Nucleus accumbens (tissue), 56 donors: ENCODE data around the gene KCNQ1.

Experiments
- DNase-seq, 56 donors: peaks; one replicate each; lab custom pipeline; 2025; lab: John Stamatoyannopoulos, UW

Gene KCNQ1

GRCh38 chr11:2518111-2518982, 73.5 kb downstream of the KCNQ1 start:
- DNase-seq: no peak

- DNase-seq: no peak
These were observed 74.2 kb downstream of the KCNQ1 start for GRCh38 chr11:2518983-2519340.

- DNase-seq: no peak
These were observed 74.7 kb downstream of the KCNQ1 start for GRCh38 chr11:2519517-2519861.

DNA sequence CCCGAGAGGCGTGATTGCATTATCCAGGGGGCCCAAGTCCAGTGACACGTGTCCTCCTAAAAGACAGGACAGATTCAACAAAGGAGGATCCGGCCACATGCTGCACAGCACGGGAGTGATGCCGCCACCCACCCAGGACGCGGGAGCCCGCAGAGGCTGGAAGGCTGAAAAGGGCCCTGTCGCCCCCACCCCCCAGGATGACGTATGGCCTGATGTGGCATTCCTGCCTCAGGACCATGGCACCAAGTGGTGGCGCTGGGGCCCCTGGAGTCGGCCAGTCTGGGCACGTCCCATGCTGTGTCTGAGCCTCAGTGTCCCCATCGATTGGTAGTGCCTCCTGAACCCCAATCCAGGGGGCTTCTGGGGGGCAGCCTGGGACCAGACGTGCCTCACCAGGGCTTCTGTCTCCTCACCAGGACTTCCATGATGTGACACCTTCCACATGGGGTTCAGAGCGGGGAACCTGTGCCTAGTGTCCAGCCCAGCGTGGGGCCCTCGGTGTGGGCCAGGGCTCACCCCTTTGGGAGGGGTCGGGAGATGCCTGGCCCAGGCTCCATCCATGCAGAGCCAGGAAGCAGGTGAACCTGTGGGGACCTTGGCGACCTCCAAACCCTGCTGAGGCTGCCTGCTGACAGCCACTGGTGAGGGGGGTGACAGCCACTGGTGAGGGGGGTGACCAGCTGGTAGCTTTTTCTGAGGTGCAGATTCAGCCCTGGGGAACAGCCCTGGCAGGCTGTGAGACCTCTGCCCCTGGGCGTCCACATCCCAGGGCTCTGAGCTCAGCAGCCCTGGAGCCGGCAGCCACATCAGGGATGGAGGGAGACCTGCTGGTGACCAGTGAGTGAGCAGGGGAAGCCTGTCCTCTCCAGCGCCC, 75.3 kb downstream of the KCNQ1 start:
- no peak for DNase-seq

GRCh38 chr11:2520736-2521035, 75.9 kb downstream of the KCNQ1 start:
- no peak for DNase-seq

DNA sequence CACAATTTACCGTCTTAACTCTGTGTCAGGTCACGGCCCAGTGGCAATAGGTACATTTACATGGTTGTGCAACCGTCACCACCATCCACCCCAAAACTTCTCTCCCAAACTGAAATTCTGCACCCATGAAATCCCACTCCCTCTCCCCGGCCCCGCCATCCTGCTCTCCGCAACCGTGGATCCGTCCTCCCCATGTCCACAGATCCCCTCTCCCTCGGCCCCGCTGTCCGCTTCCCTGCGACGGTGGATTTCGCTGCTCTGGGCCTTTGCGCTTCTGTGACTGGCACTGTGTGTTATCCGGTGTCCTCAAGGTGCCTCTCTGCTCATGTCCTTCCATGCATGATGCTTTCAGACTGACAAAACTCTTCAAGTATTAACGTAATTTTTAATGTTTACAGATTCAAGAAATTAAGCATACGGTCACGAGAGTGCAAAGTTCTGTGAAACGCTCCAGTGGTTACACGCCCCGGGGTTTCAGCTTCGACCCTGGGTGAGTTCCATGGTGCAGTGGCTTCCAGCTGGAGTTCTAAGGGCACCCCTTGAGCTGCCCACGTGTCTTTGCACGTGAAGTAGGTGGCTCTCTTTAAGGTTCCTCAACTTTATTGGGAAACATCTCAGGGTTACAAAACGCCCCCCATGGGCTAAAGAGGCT, 76.4 kb downstream of the KCNQ1 start:
- DNase-seq: no peak

DNA sequence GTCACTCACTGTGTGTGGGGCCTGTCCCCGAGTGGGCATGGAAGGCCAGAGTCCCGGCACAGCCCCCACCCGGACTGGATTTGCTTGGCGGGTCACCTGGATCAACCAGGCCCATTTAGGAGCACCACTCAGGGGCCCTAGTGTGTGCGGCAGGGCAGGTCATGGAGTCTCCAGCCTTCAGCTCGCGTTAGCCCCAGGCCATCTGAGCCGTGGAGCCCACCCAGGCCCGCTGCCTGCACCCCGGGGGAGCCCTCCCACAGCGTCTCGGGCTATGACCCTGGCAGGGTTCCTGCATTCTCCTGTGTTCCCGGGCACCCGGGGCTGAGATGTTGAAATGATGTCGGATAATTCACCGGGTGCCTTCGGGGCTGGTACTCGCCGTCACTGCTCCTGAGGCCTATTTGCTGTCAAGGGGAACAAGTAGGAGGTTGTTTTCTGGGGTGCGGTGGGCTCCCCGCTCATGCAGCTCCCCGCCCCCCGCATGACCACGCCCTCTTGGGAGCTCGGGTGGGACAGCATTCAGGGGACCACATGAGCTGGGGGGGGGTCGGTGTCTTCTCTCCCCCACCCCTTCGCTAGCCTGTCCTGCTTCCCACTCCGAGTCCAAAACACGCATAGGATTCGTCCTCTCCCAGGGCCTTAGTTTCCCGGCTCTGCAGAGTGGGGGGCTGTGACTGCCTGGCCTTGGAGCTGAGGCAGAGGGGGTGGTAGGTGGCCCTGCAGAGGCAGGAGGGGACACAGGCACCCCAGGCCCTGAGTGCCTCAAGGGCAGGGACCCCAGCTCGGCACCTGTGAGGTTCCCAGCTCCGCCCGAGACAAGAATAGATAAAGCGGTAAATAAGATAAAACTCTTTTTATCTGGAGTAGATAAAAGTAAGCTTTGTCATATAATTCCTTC, 77.2 kb downstream of the KCNQ1 start:
- DNase-seq: no peak

GRCh38 chr11:2522631-2523255, 77.9 kb downstream of the KCNQ1 start:
- DNase-seq: no peak

DNA sequence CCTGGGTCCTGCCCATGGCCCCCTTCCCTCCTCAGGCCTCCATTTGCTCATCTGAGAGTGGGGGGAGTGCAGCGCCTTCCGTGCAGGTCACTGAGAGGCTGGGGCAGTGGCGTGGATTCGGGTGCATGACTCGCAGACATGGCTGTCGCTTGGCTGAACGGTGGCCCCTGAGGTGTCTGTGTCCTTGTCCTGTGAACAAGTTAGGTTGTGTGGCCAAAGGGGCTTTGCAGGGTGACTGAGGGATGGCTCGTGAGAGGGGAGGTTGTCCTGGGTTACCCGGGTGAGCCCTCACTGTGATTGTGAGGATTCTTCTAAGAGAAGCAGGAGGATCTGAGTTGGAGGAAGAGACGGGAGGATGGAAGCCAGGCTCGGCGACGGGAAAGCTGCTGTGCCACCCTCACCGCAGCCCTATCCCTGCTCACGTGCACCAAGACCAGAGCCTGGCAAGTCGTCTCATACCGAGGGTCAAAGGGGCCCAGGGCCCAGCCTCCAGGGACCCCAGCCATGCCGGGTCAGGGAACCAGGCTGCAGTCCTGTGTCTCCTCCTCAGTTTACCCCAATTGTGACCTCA, 79.1 kb downstream of the KCNQ1 start:
- DNase-seq: no peak

DNA sequence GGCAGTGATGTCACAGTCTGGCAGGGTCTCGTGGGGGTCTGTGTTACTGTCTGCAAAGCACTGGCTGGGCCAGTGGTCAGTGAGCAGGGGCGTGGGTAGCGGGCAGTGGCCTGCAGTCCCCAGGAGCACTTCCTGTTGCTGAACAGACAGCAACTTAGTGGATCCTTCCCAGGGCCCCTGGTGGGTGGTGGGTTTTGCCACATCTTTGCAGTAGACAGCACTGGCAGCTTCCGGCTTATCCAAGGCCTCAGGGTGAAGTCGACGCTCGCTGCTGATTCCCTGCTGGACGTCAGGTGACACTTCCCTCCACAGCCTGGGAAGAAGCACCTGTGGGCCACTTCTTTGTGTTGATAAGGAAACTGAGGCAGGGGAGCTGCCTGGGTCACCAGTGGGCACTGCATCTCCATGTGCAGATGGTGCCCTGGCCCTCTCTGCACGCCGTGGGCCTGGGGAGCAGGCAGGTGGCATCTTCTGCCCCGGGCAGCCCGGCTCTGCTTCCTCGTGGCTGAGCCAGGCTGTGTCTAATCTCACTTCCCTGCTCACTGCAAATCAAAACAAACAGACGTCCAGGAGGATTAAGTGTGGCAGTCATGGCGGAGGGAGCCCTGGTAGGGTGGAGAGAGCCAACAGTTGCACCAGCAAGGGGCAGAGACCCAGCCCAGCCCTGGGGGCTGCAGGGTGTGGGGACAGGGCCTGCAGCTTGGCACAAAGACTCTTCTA, 79.8 kb downstream of the KCNQ1 start:
- DNase-seq: no peak

DNA sequence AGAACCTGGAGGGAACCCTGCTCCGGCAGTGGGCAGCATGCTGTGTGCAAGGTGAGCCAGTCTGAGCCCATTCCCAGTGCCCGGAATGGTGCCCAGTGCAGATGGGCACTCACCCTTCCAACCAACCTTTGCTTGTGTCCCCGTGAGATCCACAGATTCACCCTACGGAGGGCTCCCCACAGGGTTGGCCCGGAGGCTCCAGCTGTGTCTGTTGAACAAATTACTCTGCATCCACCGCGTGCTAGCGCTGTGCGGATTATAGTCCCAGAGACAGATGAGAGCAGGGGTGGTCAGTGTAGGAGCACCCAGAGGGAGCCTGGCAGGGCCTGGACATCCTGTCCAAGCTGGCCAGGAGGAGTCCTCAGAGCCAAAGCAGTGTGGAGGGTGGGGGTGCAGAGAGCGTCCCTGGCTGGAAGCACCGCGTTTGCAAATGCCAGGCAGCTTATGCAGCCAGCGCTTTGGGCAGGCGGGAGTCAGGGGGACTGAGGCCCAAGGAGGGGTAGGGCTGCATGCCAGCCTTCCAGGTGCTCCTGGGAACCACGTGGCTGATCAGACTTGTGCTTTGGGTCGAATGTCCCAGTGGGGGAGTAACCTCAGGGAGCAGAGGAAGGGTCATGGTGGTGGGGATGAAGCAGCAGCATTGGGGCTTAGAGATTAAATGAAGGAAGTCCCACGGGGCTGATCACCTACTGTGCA, 80.5 kb downstream of the KCNQ1 start:
- no peak for DNase-seq

DNA sequence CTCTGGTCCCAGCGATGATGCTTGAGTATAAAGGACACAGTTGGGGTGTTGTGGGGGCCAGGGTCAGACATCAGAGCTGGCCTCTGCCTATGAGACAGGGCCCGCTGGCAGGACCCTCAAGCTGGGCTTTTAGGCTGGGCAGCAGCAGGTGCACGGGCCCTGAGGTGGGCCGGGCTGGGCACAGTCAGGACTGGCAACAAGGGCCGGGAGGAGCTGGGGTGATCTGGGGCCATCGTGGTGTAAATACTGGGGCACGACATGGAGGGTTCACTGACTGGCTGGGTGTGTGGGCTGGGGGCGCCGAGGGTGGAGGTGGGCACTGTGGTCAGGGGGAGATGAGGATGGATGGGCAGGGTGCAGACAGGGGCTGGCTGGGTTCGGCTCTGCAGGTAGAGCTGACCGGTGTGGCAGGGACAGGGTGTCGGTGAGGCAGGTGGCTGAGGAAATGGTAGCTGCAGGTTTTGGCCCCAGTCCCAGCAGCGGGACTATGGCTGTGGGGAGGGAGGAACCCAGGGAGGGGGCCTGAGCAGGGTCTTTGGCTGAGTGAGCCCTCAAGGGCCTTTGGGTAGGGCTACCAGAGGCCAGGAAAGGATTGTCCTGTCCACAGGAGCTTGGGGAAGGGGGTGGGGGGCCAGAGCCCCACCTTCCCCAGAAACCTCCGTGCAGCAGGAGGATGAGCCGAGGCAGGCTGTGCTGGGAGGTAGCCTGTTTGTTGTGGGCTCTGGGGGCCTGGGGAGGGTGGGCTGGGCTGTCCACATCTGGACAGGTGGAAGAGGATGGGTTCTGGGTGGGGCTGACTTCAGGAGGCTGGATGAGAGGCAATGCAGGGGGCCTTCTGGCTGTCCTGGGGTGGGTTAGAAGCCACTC, 81.4 kb downstream of the KCNQ1 start:
- DNase-seq: no peak

GRCh38 chr11:2526808-2527381, 82.1 kb downstream of the KCNQ1 start:
- DNase-seq: peak in 4 of 56 donors; percentile 16 to 48 (median 25)

DNA sequence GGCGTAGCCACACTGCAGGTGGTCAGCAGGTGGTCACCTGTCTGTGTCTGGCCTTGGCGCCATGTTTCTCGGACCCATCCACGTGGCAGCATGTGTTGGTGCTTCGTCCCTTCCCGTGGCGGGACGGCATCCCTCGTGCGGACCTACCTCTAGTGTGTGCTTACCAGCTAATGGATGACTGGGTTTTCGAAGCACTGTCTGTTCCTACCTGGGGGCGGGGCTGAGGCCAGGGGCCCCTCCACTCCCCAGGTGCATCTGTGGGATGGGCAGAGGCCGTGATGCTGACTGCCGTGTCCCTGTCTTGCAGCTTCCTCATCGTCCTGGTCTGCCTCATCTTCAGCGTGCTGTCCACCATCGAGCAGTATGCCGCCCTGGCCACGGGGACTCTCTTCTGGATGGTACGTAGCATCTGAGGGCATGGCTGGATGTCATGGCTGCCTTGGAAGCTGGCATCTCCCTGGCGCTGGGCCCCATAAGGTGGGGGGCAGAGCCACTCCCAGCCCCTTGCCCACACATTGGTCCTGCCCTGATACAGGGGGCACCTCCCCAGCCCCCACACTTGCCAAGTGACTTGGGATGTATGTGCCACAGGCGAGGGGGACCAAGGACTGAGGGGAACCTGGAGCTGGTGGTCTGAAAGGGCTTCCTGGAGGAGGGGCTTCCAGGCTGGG, 82.9 kb downstream of the KCNQ1 start:
- no peak for DNase-seq

GRCh38 chr11:2528301-2529050, 83.7 kb downstream of the KCNQ1 start:
- no peak for DNase-seq

GRCh38 chr11:2529173-2529572, 84.4 kb downstream of the KCNQ1 start:
- DNase-seq: no peak
